ENCODE data around the gene MPIG6B.

The MPIG6B gene

GRCh38 chr6:31723980-31724691 lies 963 bp downstream of the MPIG6B start:
- DNase-seq: no peak

DNA sequence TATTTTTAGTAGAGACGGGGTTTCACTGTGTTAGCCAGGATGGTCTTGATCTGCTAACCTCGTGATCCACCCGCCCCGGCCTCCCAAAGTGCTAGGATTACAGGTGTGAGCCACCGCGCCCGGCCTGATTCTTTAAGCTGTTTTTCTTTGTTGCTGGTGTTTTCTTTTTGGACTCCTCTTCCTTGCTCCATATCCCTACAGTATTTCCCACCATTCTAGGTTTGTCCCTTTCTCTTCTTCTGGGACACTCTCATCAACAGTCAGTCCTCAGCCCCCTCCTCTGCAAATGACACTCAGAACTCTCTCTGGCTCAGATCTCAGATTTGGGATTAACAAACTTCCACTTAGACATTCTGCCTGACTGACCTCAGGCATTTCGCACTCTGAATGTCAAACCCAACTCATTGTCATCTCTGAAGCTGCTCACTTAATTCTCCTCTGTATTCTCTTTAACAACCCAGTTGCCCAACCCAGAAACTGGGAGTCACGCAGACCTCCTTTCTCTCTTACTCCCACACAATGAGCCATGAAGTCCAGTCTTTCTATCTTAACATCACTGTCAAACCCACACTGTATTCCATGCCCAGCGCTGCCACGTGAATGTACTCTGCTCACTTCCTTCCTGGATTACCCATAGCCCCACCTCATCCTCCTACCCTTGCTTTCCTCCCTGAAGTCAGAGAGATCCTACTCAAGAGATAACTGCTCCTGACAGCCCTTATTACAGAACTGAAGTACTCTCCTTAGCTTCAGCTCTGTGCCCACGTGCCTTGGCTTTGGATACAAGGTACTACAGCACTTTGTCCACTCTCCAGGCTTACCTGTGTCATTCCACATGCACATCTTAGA lies 2.6 kb downstream of the MPIG6B start:
- no peak for DNase-seq

DNA sequence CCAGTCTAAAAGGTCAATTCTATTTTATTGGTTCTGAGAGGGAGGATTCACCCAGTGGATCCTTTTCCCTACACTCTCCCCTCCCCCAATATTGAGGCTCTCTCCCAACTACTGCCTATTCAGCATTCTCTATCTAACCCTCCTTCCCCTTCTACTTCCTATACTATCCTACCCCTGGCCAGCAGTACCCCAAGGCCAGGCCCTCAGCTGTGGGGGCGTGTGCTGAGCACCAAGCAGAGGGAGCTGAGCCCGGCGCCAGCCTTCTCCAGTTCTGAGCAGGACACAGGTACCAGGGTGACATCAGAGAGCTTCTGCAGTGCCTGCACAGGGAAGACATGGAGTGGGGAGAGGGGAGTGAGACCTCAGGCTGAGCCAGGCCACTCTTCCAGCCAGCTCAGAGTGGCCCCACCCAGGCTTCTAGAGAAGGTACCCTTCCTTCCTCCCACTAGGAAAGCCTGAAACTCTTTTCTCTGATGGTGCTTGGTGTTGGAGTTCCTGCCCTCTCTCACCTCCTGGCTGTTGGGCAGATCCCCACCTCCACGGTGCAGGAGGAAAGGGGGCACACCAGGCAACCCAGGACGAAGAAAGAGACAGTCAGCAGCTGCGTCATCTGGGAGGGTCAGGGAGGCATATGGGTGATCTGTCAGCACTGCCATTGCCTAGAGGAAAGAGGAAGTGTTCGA lies 4.0 kb downstream of the MPIG6B start:
- no peak for DNase-seq

- no peak for DNase-seq
These were observed 4.8 kb downstream of the MPIG6B start for GRCh38 chr6:31727717-31728671.

GRCh38 chr6:31728767-31729514 lies 5.8 kb downstream of the MPIG6B start, which contains the start of gene DDAH2:
Gene DDAH2, minus strand, starts transcription at chr6:31729299. Its CDS starts 138 bp downstream, at chr6:31729161.
- no peak for DNase-seq

DNA sequence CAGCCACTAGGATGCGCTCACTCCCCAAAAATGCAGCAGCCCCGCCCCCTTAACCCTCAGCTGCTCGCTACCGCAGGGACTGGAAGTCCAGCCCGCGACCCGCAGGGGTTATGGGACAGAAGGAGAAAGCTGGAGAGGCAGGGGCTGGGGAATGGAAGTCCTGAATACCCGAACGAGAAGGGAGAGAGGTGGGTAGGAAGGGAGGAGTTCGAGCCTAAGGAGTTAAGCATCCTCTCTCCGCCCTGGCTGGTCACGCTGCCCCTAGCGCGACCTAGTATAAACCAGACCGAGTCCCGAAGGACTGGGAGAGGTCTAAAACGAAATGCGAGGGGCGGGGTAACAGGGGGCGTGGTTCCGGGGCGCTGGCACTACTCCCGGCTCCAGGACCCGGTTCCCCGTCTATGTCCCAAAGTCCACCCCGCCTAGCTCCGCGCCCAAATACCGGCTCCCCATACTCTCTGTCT lies 6.4 kb downstream of the MPIG6B start:
- DNase-seq: peak; percentile 86

GRCh38 chr6:31729979-31730630 lies 6.9 kb downstream of the MPIG6B start:
- peak; percentile 78 for DNase-seq

GRCh38 chr6:31730631-31731086 lies 7.5 kb downstream of the MPIG6B start:
- DNase-seq: no peak

GRCh38 chr6:31732029-31732428 lies 8.9 kb downstream of the MPIG6B start:
- no peak for DNase-seq

GRCh38 chr6:31733734-31734133 lies 10.6 kb downstream of the MPIG6B start:
- DNase-seq: no peak

GRCh38 chr6:31734247-31734820 lies 11.2 kb downstream of the MPIG6B start:
- no peak for DNase-seq

DNA sequence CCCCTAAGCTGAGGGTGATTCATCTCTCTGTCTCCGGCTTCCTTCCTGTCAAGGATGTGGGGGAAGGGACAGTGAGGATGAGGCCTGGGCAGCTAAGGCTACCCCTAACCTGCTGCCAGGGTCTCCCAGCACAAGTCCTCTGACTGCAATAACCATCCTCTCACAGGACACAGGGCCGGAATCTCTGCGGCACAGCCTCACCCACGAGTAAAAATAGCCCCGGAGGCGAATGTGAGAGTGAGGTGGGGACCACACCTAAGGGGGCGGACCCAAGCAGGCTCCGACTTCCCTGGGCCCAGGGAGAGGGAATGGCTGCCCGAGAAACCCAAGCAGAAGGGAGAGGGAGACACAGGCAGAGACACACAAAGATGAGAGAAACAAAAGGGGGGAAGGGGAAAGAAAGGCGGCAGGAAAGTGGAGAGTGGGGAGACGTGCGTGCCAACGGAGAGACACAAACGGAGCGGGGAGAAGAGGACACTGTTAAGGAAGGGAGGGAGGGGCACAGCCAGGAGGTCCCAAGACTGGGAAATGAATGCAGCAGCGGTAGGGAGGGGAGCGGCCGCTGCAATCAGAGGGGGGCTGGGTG lies 11.7 kb downstream of the MPIG6B start:
- peak; percentile 62 for DNase-seq

- peak; percentile 82 for DNase-seq
These were observed 13.0 kb downstream of the MPIG6B start, which contains the start of gene CLIC1 for GRCh38 chr6:31736021-31736767. Gene CLIC1, minus strand, starts transcription at chr6:31736530. Its CDS starts 230 bp downstream, at chr6:31736300.

DNA sequence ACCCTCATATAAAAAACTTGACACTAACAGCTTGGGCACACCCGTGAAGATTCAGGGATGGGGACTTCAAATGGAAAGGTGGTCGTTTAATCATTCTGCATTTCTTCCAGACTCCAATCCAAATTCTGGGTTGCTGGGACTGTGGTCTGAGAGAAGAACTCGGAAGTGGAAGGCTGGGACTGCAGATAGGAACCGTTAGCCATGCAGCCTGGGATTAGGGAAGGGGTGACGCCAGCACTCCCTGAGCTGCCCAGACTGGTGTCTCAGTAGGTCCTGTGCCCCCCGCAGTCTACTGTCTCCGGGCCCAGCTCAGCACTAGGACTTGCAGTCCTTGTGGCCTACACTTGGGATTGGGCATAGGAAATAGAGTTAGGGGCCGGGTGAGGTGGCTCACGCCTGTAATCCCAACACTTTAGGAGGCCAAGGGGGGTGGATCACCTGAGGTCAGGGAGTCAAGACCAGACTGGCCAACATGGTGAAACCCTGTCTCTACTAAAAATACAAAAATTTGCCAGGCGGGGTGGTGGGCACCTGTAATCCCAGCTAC lies 13.7 kb downstream of the MPIG6B start:
- no peak for DNase-seq

DNA sequence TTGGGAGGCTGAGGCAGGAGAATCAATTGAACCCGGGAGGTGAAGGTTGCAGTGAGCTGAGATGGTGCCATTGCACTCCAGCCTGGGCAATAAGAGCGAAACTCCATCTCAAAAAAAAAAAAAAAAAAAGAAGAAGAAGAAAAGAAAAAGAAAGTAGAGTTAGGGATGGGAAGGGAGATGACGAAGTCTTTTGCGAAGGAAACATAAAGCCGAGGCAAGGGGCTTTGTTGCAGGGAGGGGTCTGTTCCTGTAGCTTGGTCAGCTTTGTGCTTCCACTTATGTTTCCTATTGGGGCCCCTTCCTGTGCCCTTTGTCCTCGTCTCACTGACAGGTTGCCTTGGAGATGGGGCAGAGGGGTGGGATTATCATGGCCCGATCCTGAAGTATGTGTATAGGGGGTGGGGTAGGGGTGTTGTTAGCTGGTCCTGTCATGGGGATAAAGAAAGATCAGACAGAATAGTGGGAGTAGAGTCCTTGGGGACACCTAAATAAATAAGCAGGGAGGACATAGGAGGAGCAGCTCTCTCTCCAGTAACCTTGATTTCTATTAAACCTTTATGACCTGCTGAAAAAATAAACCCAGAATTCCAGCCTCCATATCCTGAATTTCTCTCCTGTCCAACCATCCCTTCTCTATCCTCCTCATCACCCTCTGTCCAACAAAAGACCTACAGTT lies 14.3 kb downstream of the MPIG6B start:
- no peak for DNase-seq

DNA sequence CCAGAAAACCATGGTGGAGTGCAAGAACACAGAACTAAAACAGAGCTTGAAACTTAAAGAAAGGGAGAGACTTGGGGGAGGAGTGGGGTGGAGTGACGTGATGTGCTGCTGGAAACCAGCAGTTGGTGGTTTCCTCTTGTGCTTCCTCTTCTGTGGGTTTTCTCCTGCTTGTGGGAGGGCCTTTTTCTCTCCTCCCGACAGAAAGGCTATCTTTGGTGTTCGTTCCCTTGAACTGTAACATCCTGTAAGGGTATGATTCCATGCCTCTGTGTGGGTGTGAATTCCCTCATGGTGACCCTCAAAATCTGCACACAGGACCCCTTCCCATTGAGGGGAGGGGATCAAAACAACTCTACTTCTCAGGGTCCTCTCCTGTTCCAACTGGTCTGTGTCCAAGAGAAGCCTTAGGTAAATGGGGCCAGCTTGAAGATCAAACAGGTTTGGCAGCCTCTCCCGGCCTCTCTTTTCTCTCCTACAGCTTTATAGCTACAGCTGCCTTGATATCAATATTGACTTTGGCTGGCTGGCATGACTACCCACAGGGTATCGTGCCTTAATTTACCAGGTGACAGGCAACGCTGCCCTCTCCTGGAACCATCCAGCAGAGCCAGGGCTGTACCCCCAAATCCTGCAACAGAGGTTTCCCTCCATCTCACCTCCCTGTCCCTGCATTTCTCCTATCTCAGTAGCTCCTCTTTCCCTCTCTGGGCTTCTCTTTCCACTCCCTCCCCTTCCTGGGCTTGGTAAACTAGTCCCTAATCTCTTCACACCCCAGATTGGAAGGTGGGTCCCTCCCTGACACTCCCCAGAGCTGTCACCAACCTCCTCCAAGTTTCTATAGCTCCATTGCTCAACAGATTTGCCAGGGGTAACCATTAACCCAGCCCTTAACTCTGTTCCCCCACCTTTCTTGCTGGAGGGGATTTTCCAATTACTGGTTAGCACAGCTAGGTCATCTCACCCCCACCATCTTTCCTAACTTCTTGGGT lies 15.1 kb downstream of the MPIG6B start:
- DNase-seq: peak; percentile 55

Measured in activated T-cell treated with anti-CD3 and anti-CD28 coated beads, Interleukin-2, amount 50 U/mL, for 1 hour (primary cell).